ENCODE data around the gene AUTS2. TPM values are rescaled to one million over a fixed set of nuclear protein-coding genes. Genes with fewer than 3 reads are reported as not detected.

Gene AUTS2
- total RNA-seq, 1 donor from 2014 or later = 53.0 TPM

- intact Hi-C loops (cut with DNase I) = no loop called here
- H3K27ac ChIP-seq = no peak overlapping the region
- no peak for DNase-seq (ENCODE audit: extremely low spot score in 2 of 2)
- H3K36me3 ChIP-seq = no peaks in the 10 kb centered on the region
- TF ChIP-seq POLR2A (IDR thresholded peaks at IDR 0.05) (no peak), CTCF (IDR thresholded peaks at IDR 0.05) (no peak), POLR2AphosphoS5 (IDR thresholded peaks at IDR 0.05; ENCODE audit: insufficient read depth in 1 of 2, low read depth in 1 of 2) (no peak)
- H3K4me1 ChIP-seq = peaks cover 54% of the 10 kb centered on the region
- no peak overlapping the region for H3K4me3 ChIP-seq
- H3K27me3 ChIP-seq = no peaks in the 10 kb centered on the region
- no peaks in the 10 kb centered on the region for H3K9me3 ChIP-seq
Measured at GRCh38 chr7:69656077-69656476, 57.8 kb downstream of the AUTS2 start.

GRCh38 chr7:69656890-69657289, 58.6 kb downstream of the AUTS2 start:
- H3K27ac ChIP-seq = no peak overlapping the region
- peaks cover 54% of the 10 kb centered on the region for H3K4me1 ChIP-seq
- H3K27me3 ChIP-seq = no peaks in the 10 kb centered on the region
- H3K4me3 ChIP-seq = no peak overlapping the region
- intact Hi-C loops (cut with DNase I) = no loop called here
- no peak for DNase-seq (ENCODE audit: extremely low spot score in 2 of 2)
- H3K9me3 ChIP-seq = no peaks in the 10 kb centered on the region
- TF ChIP-seq CTCF (IDR thresholded peaks at IDR 0.05) = no peak
- no peak for TF ChIP-seq POLR2AphosphoS5 (IDR thresholded peaks at IDR 0.05; ENCODE audit: insufficient read depth in 1 of 2, low read depth in 1 of 2)
- TF ChIP-seq POLR2A (IDR thresholded peaks at IDR 0.05) = no peak
- no peaks in the 10 kb centered on the region for H3K36me3 ChIP-seq

- H3K27ac ChIP-seq = no peak overlapping the region
- peaks cover 54% of the 10 kb centered on the region for H3K4me1 ChIP-seq
- H3K9me3 ChIP-seq = no peaks in the 10 kb centered on the region
- DNase-seq (ENCODE audit: extremely low spot score in 2 of 2) = no peak
- TF ChIP-seq POLR2AphosphoS5 (IDR thresholded peaks at IDR 0.05; ENCODE audit: insufficient read depth in 1 of 2, low read depth in 1 of 2) = no peak
- TF ChIP-seq POLR2A (IDR thresholded peaks at IDR 0.05) = no peak
- TF ChIP-seq CTCF (IDR thresholded peaks at IDR 0.05) = no peak
- intact Hi-C loops (cut with DNase I) = no loop called here
- no peaks in the 10 kb centered on the region for H3K36me3 ChIP-seq
- H3K4me3 ChIP-seq = no peak overlapping the region
- no peaks in the 10 kb centered on the region for H3K27me3 ChIP-seq
Measured at GRCh38 chr7:69657331-69657730, 59.1 kb downstream of the AUTS2 start.

- Histone ChIP-seq H3K36me3 (no peaks in the 10 kb centered on the region), H3K9me3 (no peaks in the 10 kb centered on the region), H3K27me3 (no peaks in the 10 kb centered on the region), H3K4me3 (no peak overlapping the region), H3K27ac (no peak overlapping the region), H3K4me1 (peaks cover 54% of the 10 kb centered on the region)
- no peak for TF ChIP-seq CTCF (IDR thresholded peaks at IDR 0.05)
- no peak for TF ChIP-seq POLR2A (IDR thresholded peaks at IDR 0.05)
- no peak for TF ChIP-seq POLR2AphosphoS5 (IDR thresholded peaks at IDR 0.05; ENCODE audit: insufficient read depth in 1 of 2, low read depth in 1 of 2)
- DNase-seq (ENCODE audit: extremely low spot score in 2 of 2) = no peak
- intact Hi-C loops (cut with DNase I) = no loop called here
Measured at GRCh38 chr7:69657985-69658384, 59.7 kb downstream of the AUTS2 start.

GRCh38 chr7:69659983-69660382, 61.7 kb downstream of the AUTS2 start:
- Histone ChIP-seq H3K27me3 (no peaks in the 10 kb centered on the region), H3K27ac (no peak overlapping the region), H3K9me3 (no peaks in the 10 kb centered on the region), H3K4me3 (no peak overlapping the region), H3K36me3 (no peaks in the 10 kb centered on the region), H3K4me1 (peaks cover 37% of the 10 kb centered on the region)
- intact Hi-C loops (cut with DNase I) = no loop called here
- no peak for DNase-seq (ENCODE audit: extremely low spot score in 2 of 2)
- TF ChIP-seq CTCF (IDR thresholded peaks at IDR 0.05) (no peak), POLR2AphosphoS5 (IDR thresholded peaks at IDR 0.05; ENCODE audit: insufficient read depth in 1 of 2, low read depth in 1 of 2) (no peak), POLR2A (IDR thresholded peaks at IDR 0.05) (no peak)

Data from vagina (tissue), 2 donors.